Right cardiac atrium (tissue), 5 donors: ENCODE data around the gene G0S2. TPM values are rescaled to one million over a fixed set of nuclear protein-coding genes. Genes with fewer than 3 reads are reported as not detected.
"Not testable (repeated sequence)": the region's sequence is repeated elsewhere in the genome, so short reads cannot be mapped to it uniquely, and the experiment has no call there.

Experiments used
- ATAC-seq, 2 donors: fragments of 200-7000 bp; cut with Tn5 transposase; one replicate each; pipeline versions ENCODE4 v1.8.0 to v1.9.1; 2020; ENCODE audit warnings: moderate library complexity in 2 of 2, mild to moderate bottlenecking in 1 of 2
- DNase-seq, 3 donors: peaks; one replicate each; pipeline ENCODE4 v3.0.0-alpha.2; 2020
- H3K27ac ChIP-seq: one replicate; pipeline ENCODE4 v1.5.1; 2013; ENCODE audit warnings: mild to moderate bottlenecking, low read length, control low read depth, moderate library complexity
- H3K27me3 ChIP-seq: one replicate; pipeline ENCODE4 v1.6.1; 2013; ENCODE audit not compliant: control insufficient read depth, insufficient read depth
- H3K4me1 ChIP-seq: one replicate; pipeline ENCODE4 v1.6.1; 2013; ENCODE audit warnings: low read length; ENCODE audit not compliant: control insufficient read depth, insufficient read depth
- H3K4me3 ChIP-seq: one replicate; pipeline ENCODE4 v1.5.1; 2013; ENCODE audit warnings: low read length, control low read depth
- H3K9me3 ChIP-seq: one replicate; pipeline ENCODE4 v1.6.1; 2013; ENCODE audit warnings: low read length; ENCODE audit not compliant: control insufficient read depth
- WGBS: extraction: QIAGEN DNeasy Blood & Tissue Kit; methylation state at CpG from one replicate; pipeline ENCODE4 v1.1.7; 2013; 5-methylcytosine and 5-hydroxymethylcytosine counted together
- intact Hi-C, 4 donors: fragments of 100-400 bp; cut with DNase I; formaldehyde crosslinking; loops; one replicate each; pipeline versions ENCODE4 v1.11.0 to v1.14.0; 2022 to 2023
- polyA plus RNA-seq: library from polyadenylated mRNA; stranded (reverse); fragments of 200-250 nt; gene quantifications from one replicate; pipeline ENCODE4 v1.2.3, GENCODE V29; 2013
- total RNA-seq, 4 donors: library from RNA; stranded (reverse); fragmentation: NEBNext Ultra II Directional; extraction: Animal tissue kit (Norgen Biotek cat#: 25700); gene quantifications; one replicate each; pipeline ENCODE4 v1.2.1, GENCODE V29; 2021
- donor health status: healthy with polysubstance abuse.
- donor health status: DM: no; HTN: yes; CAD: no.
- donor health status: DM: no; HTN: no; CAD: no.
- donor health status: DM: no; HTN: yes; CAD: no; lungs with severe emphysema.
- donor health status: DM: yes; HTN: yes; CAD: no.

Gene G0S2
- total and polyA plus RNA-seq, 5 donors, result 77.4 to 414 (median 276) TPM

GRCh38 chr1:209686322-209686721 lies 11.1 kb downstream of the G0S2 start:
- Histone ChIP-seq H3K9me3 (no peaks in the 10 kb centered on the region), H3K27ac (no peak overlapping the region), H3K27me3 (no peaks in the 10 kb centered on the region), H3K4me3 (no peak overlapping the region), H3K4me1 (peaks cover 17% of the 10 kb centered on the region)
- DNase-seq, result no peak
- WGBS, result 45% methylated on average over 4 of the region's 4 CpGs
- no peak for ATAC-seq
- intact Hi-C loops, result loop anchor here in 1 of 4 donors (5.0 kb wide), 1 partner anchor 44 kb away; no protein-coding TSS in a partner anchor

GRCh38 chr1:209688746-209689234 lies 13.6 kb downstream of the G0S2 start:
- 31% methylated on average over 1 of the region's 1 CpG for WGBS
- intact Hi-C loops, result loop anchor here in 1 of 4 donors (5.0 kb wide), 1 partner anchor 46 kb away; no protein-coding TSS in a partner anchor
- Histone ChIP-seq H3K27me3 (no peaks in the 10 kb centered on the region), H3K9me3 (no peaks in the 10 kb centered on the region), H3K27ac (peak overlapping the region; percentile 62), H3K4me3 (no peak overlapping the region), H3K4me1 (peaks cover 17% of the 10 kb centered on the region)
- DNase-seq (peak in 1 of 3 donors; percentile 53), ATAC-seq (peak; percentile 67 to 77)

GRCh38 chr1:209689477-209689876 lies 14.3 kb downstream of the G0S2 start:
- Histone ChIP-seq H3K4me1 (peaks cover 17% of the 10 kb centered on the region), H3K27ac (no peak overlapping the region), H3K4me3 (no peak overlapping the region), H3K9me3 (no peaks in the 10 kb centered on the region), H3K27me3 (no peaks in the 10 kb centered on the region)
- 45% methylated on average over 4 of the region's 4 CpGs for WGBS
- intact Hi-C loops, result loop anchor here in 1 of 4 donors (5.0 kb wide), 1 partner anchor 47 kb away; no protein-coding TSS in a partner anchor
- DNase-seq (peak in 1 of 3 donors; percentile 52), ATAC-seq (no peak)

GRCh38 chr1:209691237-209691636 lies 16.0 kb downstream of the G0S2 start:
- ATAC-seq (no peak), DNase-seq (no peak)
- Histone ChIP-seq H3K9me3 (no peaks in the 10 kb centered on the region), H3K27me3 (no peaks in the 10 kb centered on the region), H3K27ac (no peak overlapping the region), H3K4me1 (peaks cover 13% of the 10 kb centered on the region), H3K4me3 (no peak overlapping the region)
- 57% methylated on average over 3 of the region's 3 CpGs for WGBS
- intact Hi-C loops, result loop anchor here (5.0 to 10.0 kb wide), 4 partner anchors 54 to 114 kb away; no protein-coding TSS in a partner anchor

GRCh38 chr1:209692296-209692695 lies 17.1 kb downstream of the G0S2 start:
- ATAC-seq (no peak), DNase-seq (no peak)
- no peak overlapping the region for H3K27ac ChIP-seq
- H3K4me1 ChIP-seq, result peaks cover 19% of the 10 kb centered on the region
- intact Hi-C loops, result loop anchor here (2.0 to 10.0 kb wide), 5 partner anchors 53 to 115 kb away; no protein-coding TSS in a partner anchor
- H3K4me3 ChIP-seq, result no peak overlapping the region
- no peaks in the 10 kb centered on the region for H3K9me3 ChIP-seq
- H3K27me3 ChIP-seq, result no peaks in the 10 kb centered on the region
- WGBS, result 62% methylated on average over 4 of the region's 4 CpGs

GRCh38 chr1:209692745-209693504 lies 17.7 kb downstream of the G0S2 start:
- peak; percentile 52 to 65 for ATAC-seq

GRCh38 chr1:209696673-209697072 lies 21.5 kb downstream of the G0S2 start:
- intact Hi-C loops, result loop anchor here (5.0 to 10.0 kb wide), 4 partner anchors 48 to 92 kb away; no protein-coding TSS in a partner anchor
- H3K27ac ChIP-seq, result no peak overlapping the region
- peaks cover 7% of the 10 kb centered on the region for H3K4me1 ChIP-seq
- no peak overlapping the region for H3K4me3 ChIP-seq
- no peaks in the 10 kb centered on the region for H3K9me3 ChIP-seq
- no peaks in the 10 kb centered on the region for H3K27me3 ChIP-seq
- DNase-seq (no peak), ATAC-seq (no peak)

More at GRCh38 chr1:209692745-209693504, 17.7 kb downstream of the G0S2 start:
- peak; percentile 82 to 86 (median 85) for DNase-seq
- peaks cover 19% of the 10 kb centered on the region for H3K4me1 ChIP-seq
- H3K27me3 ChIP-seq, result no peaks in the 10 kb centered on the region
- intact Hi-C loops, result loop anchor here (2.0 to 10.0 kb wide), 5 partner anchors 52 to 116 kb away; no protein-coding TSS in a partner anchor
- no peak overlapping the region for H3K4me3 ChIP-seq
- H3K27ac ChIP-seq, result no peak overlapping the region
- no peaks in the 10 kb centered on the region for H3K9me3 ChIP-seq
- WGBS, result under 1% methylated on average over 3 of the region's 3 CpGs

- H3K27ac ChIP-seq, result no peak overlapping the region
- peaks cover 7% of the 10 kb centered on the region for H3K4me1 ChIP-seq
- intact Hi-C loops, result loop anchor here (5.0 to 10.0 kb wide), 4 partner anchors 48 to 92 kb away; no protein-coding TSS in a partner anchor
- H3K9me3 ChIP-seq, result no peaks in the 10 kb centered on the region
- ATAC-seq (peak; percentile 40 to 48), DNase-seq (no peak)
- no peak overlapping the region for H3K4me3 ChIP-seq
- WGBS, result 74% methylated on average over 3 of the region's 3 CpGs
- H3K27me3 ChIP-seq, result no peaks in the 10 kb centered on the region
Measured at GRCh38 chr1:209697126-209697525, 21.9 kb downstream of the G0S2 start.

- intact Hi-C loops, H3K9me3 ChIP-seq, H3K27me3 ChIP-seq, H3K4me3 ChIP-seq, H3K4me1 ChIP-seq, ATAC-seq, H3K27ac ChIP-seq, DNase-seq: not testable (repeated sequence)
Measured at GRCh38 chr1:209700686-209701085, 25.5 kb downstream of the G0S2 start.

- no peak overlapping the region for H3K27ac ChIP-seq
- H3K4me1 ChIP-seq, result no peaks in the 10 kb centered on the region
- H3K4me3 ChIP-seq, result no peak overlapping the region
- no peaks in the 10 kb centered on the region for H3K27me3 ChIP-seq
- 77% methylated on average over 1 of the region's 1 CpG for WGBS
- intact Hi-C loops, result no loop called here
- no peaks in the 10 kb centered on the region for H3K9me3 ChIP-seq
- DNase-seq, result no peak
- no peak for ATAC-seq
Measured at GRCh38 chr1:209702832-209703231, 27.6 kb downstream of the G0S2 start.

GRCh38 chr1:209703834-209704504 lies 28.8 kb downstream of the G0S2 start:
- no peaks in the 10 kb centered on the region for H3K4me1 ChIP-seq
- no peak overlapping the region for H3K4me3 ChIP-seq
- ATAC-seq (peak in 1 of 2 donors; percentile 4), DNase-seq (no peak)
- H3K9me3 ChIP-seq, result no peaks in the 10 kb centered on the region
- no peaks in the 10 kb centered on the region for H3K27me3 ChIP-seq
- intact Hi-C loops, result no loop called here
- H3K27ac ChIP-seq, result no peak overlapping the region
- WGBS, result 45% methylated on average over 6 of the region's 6 CpGs
